ENCODE data around the gene ROR2. TPM values are rescaled to one million over a fixed set of nuclear protein-coding genes. Genes with fewer than 3 reads are reported as not detected.

Gene ROR2
- total RNA-seq, 1 experiment from 2014 or later: 2.7 TPM

GRCh38 chr9:91946196-91946595, 3.8 kb downstream of the ROR2 start:
- Mint-ChIP-seq H3K9me3 (peaks cover 0 to 2% of the 10 kb centered on the region in 2 experiments; a peak in 3 of 5 replicates), H3K36me3 (ENCODE audit: insufficient read depth in 1 of 3, low read depth in 3 of 3) (peaks cover 0 to 9% (median 0%) of the 10 kb centered on the region in 3 experiments; a peak in 3 of 7 replicates), H3K4me3 (no peak overlapping the region), H3K27me3 (ENCODE audit: low read depth) (peaks cover 76% of the 10 kb centered on the region), H3K4me1 (peaks cover 20 to 40% of the 10 kb centered on the region in 2 experiments), H3K27ac (no peak overlapping the region)
- H3K14ac ChIP-seq (ENCODE audit: insufficient read depth, low read length): no peak overlapping the region
- no peak overlapping the region for H3K27ac ChIP-seq (ENCODE audit: insufficient read length, low read depth, low read length)
- DNase-seq: no peak
- no peak overlapping the region for H3K4me2 ChIP-seq (ENCODE audit: insufficient read depth, insufficient read length, low read length)
- no peaks in the 10 kb centered on the region for H3K79me2 ChIP-seq (ENCODE audit: insufficient read depth, low read length)
- no CpG with 5 or more reads among the region's 5 CpGs for WGBS (ENCODE audit: extremely low coverage, insufficient read length, low lambda C conversion rate)
- H2BK20ac ChIP-seq (ENCODE audit: low read depth, low read length, poor library complexity, severe bottlenecking): no peak overlapping the region
- H3K18ac ChIP-seq (ENCODE audit: insufficient read length, low read depth, low read length): no peak overlapping the region
- H2BK12ac ChIP-seq (ENCODE audit: insufficient read length, low read depth, low read length): no peak overlapping the region
- H3T11ph ChIP-seq (ENCODE audit: low read length): no peak overlapping the region
- no peak overlapping the region for H4K91ac ChIP-seq (ENCODE audit: insufficient read length, low read depth, low read length)
- H3K4me1 ChIP-seq (ENCODE audit: insufficient read depth, low read length): no peaks in the 10 kb centered on the region
- H4K5ac ChIP-seq (ENCODE audit: insufficient read length, low read depth, low read length): no peak overlapping the region
- no peak overlapping the region for H3K4ac ChIP-seq (ENCODE audit: low read depth, low read length)
- TF ChIP-seq CTCF (conservative IDR thresholded peaks at IDR 0.05): no peak
- H2BK15ac ChIP-seq (ENCODE audit: low read depth, low read length): no peak overlapping the region
- H3K79me1 ChIP-seq (ENCODE audit: insufficient read depth, low read depth, low read length, poor library complexity, severe bottlenecking): no peaks in the 10 kb centered on the region
- no peaks in the 10 kb centered on the region for H3K9me3 ChIP-seq (ENCODE audit: control insufficient read depth, low read depth, low read length)
- H2BK5ac ChIP-seq (ENCODE audit: insufficient read length, low read length): no peak overlapping the region
- no peak overlapping the region for H3K56ac ChIP-seq (ENCODE audit: insufficient read length, low read depth, low read length)
- peaks cover 19% of the 10 kb centered on the region; the same call in 1 of the 2 replicates for H3K27me3 ChIP-seq (ENCODE audit: insufficient read depth, low read length)
- no peak overlapping the region for H2AFZ ChIP-seq (ENCODE audit: low read length)
- H3K23ac ChIP-seq (ENCODE audit: insufficient read length, low read depth, low read length): no peak overlapping the region
- no peak overlapping the region for H2BK120ac ChIP-seq (ENCODE audit: low read depth, low read length, poor library complexity, severe bottlenecking)
- no peaks in the 10 kb centered on the region for H4K20me1 ChIP-seq (ENCODE audit: control insufficient read depth, insufficient read depth, insufficient read length)
- H3K23me2 ChIP-seq (ENCODE audit: insufficient read length, low read depth, low read length, poor library complexity, severe bottlenecking): peaks cover 16% of the 10 kb centered on the region
- H4K8ac ChIP-seq (replicated peaks; ENCODE audit: insufficient read length, low read depth, low read length): no peak overlapping the region
- no peak overlapping the region for H3K9ac ChIP-seq (ENCODE audit: extremely low read depth, insufficient read length, low read length)
- H2AK5ac ChIP-seq (ENCODE audit: insufficient read length, low read length): no peak overlapping the region
